CD14-positive monocyte (primary cell): ENCODE measurements around the gene USP3. TPM values are rescaled to one million over a fixed set of nuclear protein-coding genes. Genes with fewer than 3 reads are reported as not detected.
A peak's percentile ranks its signal among the peaks of the same experiment; 100 is the strongest.

Experiments
- DNase-seq, 3 donors: peaks; one replicate each; pipeline ENCODE4 v3.0.0-alpha.2; 2011 to 2022
- H2AFZ ChIP-seq: 2 replicates; pipeline ENCODE4 v1.6.0; 2012; ENCODE audit warnings: mild to moderate bottlenecking, low read depth, low read length, inconsistent platforms; ENCODE audit not compliant: insufficient read depth, poor library complexity, severe bottlenecking
- H3K27ac ChIP-seq, 2 donors: 1 replicate in 1 of 2; 2 replicates in 1 of 2; pipeline ENCODE4 v1.5.1; 2012 to 2013; ENCODE audit warnings: low read length in 2 of 2, control low read depth in 1 of 2, inconsistent platforms in 1 of 2, low read depth in 1 of 2, mild to moderate bottlenecking in 1 of 2
- H3K27me3 ChIP-seq, 2 donors: one replicate each; pipeline versions ENCODE4 v1.6.0 to v1.6.1; 2011 to 2013; ENCODE audit warnings: low read length in 2 of 2; ENCODE audit not compliant: control insufficient read depth in 2 of 2, insufficient read depth in 2 of 2
- H3K36me3 ChIP-seq, 2 donors: replicated peaks in 1 of 2; 1 replicate in 1 of 2; 2 replicates in 1 of 2; pipeline versions ENCODE4 v1.5.1 to v1.6.1; 2012 to 2013; ENCODE audit warnings: low read length in 2 of 2, control low read depth in 1 of 2, inconsistent platforms in 1 of 2, mild to moderate bottlenecking in 1 of 2; ENCODE audit not compliant: insufficient read depth in 2 of 2, control insufficient read depth in 1 of 2
- H3K4me1 ChIP-seq, 2 donors: 1 replicate in 1 of 2; 2 replicates in 1 of 2; pipeline versions ENCODE4 v1.5.1 to v1.6.1; 2012 to 2013; ENCODE audit warnings: low read length in 2 of 2, control low read depth in 1 of 2, inconsistent platforms in 1 of 2, mild to moderate bottlenecking in 1 of 2, moderate library complexity in 1 of 2; ENCODE audit not compliant: insufficient read depth in 2 of 2, control insufficient read depth in 1 of 2
- H3K4me2 ChIP-seq: replicated peaks from 2 replicates; pipeline ENCODE3; 2012; ENCODE audit warnings: low read length, moderate library complexity, mild to moderate bottlenecking; ENCODE audit not compliant: poor library complexity, severe bottlenecking; ENCODE audit errors: extremely low read depth
- H3K4me3 ChIP-seq, 3 experiments: fragments of 200-600 bp in 1 of 3; sonication (generic) in 1 of 3; replicated peaks in 1 of 3; 1 replicate in 2 of 3; 2 replicates in 1 of 3; pipeline ENCODE4 v1.5.1; 2011 to 2013; ENCODE audit warnings: low read length in 3 of 3, mild to moderate bottlenecking in 3 of 3, control low read depth in 2 of 3, low read depth in 2 of 3, inconsistent platforms in 1 of 3, moderate library complexity in 1 of 3
- H3K79me2 ChIP-seq: 2 replicates; pipeline ENCODE4 v1.6.0; 2012; ENCODE audit warnings: mild to moderate bottlenecking, control low read depth, inconsistent platforms, low read length, moderate library complexity; ENCODE audit not compliant: insufficient read depth
- H3K9ac ChIP-seq: 2 replicates; pipeline ENCODE4 v1.6.0; 2017; ENCODE audit warnings: low read length, mild to moderate bottlenecking; ENCODE audit not compliant: insufficient read depth, poor library complexity, severe bottlenecking
- H3K9me3 ChIP-seq, 2 donors: replicated peaks in 1 of 2; 1 replicate in 1 of 2; 2 replicates in 1 of 2; pipeline versions ENCODE4 v1.5.1 to v1.6.1; 2012 to 2013; ENCODE audit warnings: low read length in 2 of 2, control low read depth in 1 of 2; ENCODE audit not compliant: control insufficient read depth in 1 of 2, insufficient read depth in 1 of 2
- H4K20me1 ChIP-seq: 2 replicates; pipeline ENCODE4 v1.6.0; 2012; ENCODE audit warnings: mild to moderate bottlenecking, low read length, control low read depth, moderate library complexity; ENCODE audit not compliant: insufficient read depth
- H3K27ac Mint-ChIP-seq, 7 donors: one replicate each; pipeline ENCODE4 v1.8.0; 2020; ENCODE audit warnings: mild to moderate bottlenecking in 7 of 7, mixed read lengths in 7 of 7, moderate library complexity in 6 of 7, inconsistent platforms in 2 of 7
- H3K27me3 Mint-ChIP-seq, 3 donors: one replicate each; pipeline ENCODE4 v1.8.0; 2021 to 2022; ENCODE audit warnings: low read depth in 3 of 3, mild to moderate bottlenecking in 3 of 3, mixed read lengths in 3 of 3, moderate library complexity in 3 of 3, inconsistent platforms in 1 of 3
- H3K36me3 Mint-ChIP-seq, 2 donors: one replicate each; pipeline ENCODE4 v1.8.0; 2020; ENCODE audit warnings: mixed read lengths in 2 of 2, inconsistent platforms in 1 of 2, mild to moderate bottlenecking in 1 of 2
- H3K4me1 Mint-ChIP-seq: one replicate; pipeline ENCODE4 v1.8.0; 2020; ENCODE audit warnings: mild to moderate bottlenecking, mixed read lengths
- H3K4me3 Mint-ChIP-seq, 2 donors: one replicate each; pipeline ENCODE4 v1.8.0; 2020; ENCODE audit warnings: mild to moderate bottlenecking in 2 of 2, mixed read lengths in 2 of 2, moderate library complexity in 1 of 2
- H3K9me3 Mint-ChIP-seq, 7 donors: one replicate each; pipeline ENCODE4 v1.8.0; 2020 to 2022; ENCODE audit warnings: mixed read lengths in 7 of 7, mild to moderate bottlenecking in 6 of 7, moderate library complexity in 6 of 7, inconsistent platforms in 2 of 7
- CTCF ChIP-seq: fragments of 200-600 bp; IDR thresholded peaks from one replicate; pipeline ENCODE4 v1.8.0; 2022; ENCODE audit warnings: antibody characterized with exemption, mild to moderate bottlenecking
- WGBS: methylation state at CpG from one replicate; pipeline ENCODE4 v1.1.5; 2013; ENCODE audit warnings: missing lambda C conversion rate; ENCODE audit not compliant: insufficient coverage; 5-methylcytosine and 5-hydroxymethylcytosine counted together
- intact Hi-C, 2 donors: fragments of 100-400 bp; cut with micrococcal nuclease; formaldehyde crosslinking; loops; one replicate each; pipeline versions ENCODE4 v1.15.0 to v1.15.1; 2023
- polyA plus RNA-seq, 3 donors: library from polyadenylated mRNA; depleted of rRNA in 1 of 3; unstranded in 2 of 3; stranded (reverse) in 1 of 3; fragments of 300-500 nt in 2 of 3; fragments of >200 nt in 1 of 3; fragmentation: Illumina TruSeq in 2 of 3; gene quantifications; 1 replicate in 2 of 3; 2 replicates in 1 of 3; pipeline ENCODE4 v1.2.3, GENCODE V29; 2012 to 2021

USP3 gene
- polyA plus RNA-seq, 3 donors: 91.4 to 167 (median 122) TPM

GRCh38 chr15:63457379-63457778, 47.0 kb upstream of the USP3 start:
- peaks cover 20 to 32% of the 10 kb centered on the region in 2 donors for H3K4me1 ChIP-seq
- no peak overlapping the region for H3K9ac ChIP-seq
- no peaks in the 10 kb centered on the region for H4K20me1 ChIP-seq
- intact Hi-C loops: no loop called here
- Mint-ChIP-seq H3K4me1 (peaks cover 35% of the 10 kb centered on the region), H3K27me3 (peaks cover 0 to 1% (median 0%) of the 10 kb centered on the region in 3 donors), H3K4me3 (no peak overlapping the region), H3K9me3 (peaks cover 3 to 17% (median 9%) of the 10 kb centered on the region in 7 donors), H3K36me3 (no peaks in the 10 kb centered on the region), H3K27ac (peak overlapping the region in 1 of 7 donors; percentile 53)
- H3K27ac ChIP-seq: no peak overlapping the region
- WGBS: 95% methylated on average over 3 of the region's 5 CpGs
- H3K9me3 ChIP-seq: peaks cover 0 to 6% of the 10 kb centered on the region in 2 donors
- H3K4me3 ChIP-seq: no peak overlapping the region
- DNase-seq: no peak
- no peak overlapping the region for H3K4me2 ChIP-seq
- H2AFZ ChIP-seq: no peak overlapping the region
- H3K79me2 ChIP-seq: no peaks in the 10 kb centered on the region
- no peaks in the 10 kb centered on the region for H3K36me3 ChIP-seq
- no peak for TF ChIP-seq CTCF
- no peaks in the 10 kb centered on the region for H3K27me3 ChIP-seq

- H3K27me3 Mint-ChIP-seq: peaks cover 0 to 1% (median under 1%) of the 10 kb centered on the region in 3 donors
- no peak for TF ChIP-seq CTCF
- no peak overlapping the region for H2AFZ ChIP-seq
- H3K4me3 ChIP-seq: no peak overlapping the region
- H3K9me3 Mint-ChIP-seq: peaks cover 3 to 17% (median 9%) of the 10 kb centered on the region in 7 donors
- H3K4me1 Mint-ChIP-seq: peaks cover 33% of the 10 kb centered on the region
- peaks cover 20 to 32% of the 10 kb centered on the region in 2 donors for H3K4me1 ChIP-seq
- peak overlapping the region in 1 of 2 donors; percentile 47 for H3K27ac ChIP-seq
- intact Hi-C loops: no loop called here
- H3K36me3 ChIP-seq: no peaks in the 10 kb centered on the region
- WGBS: 96% methylated on average over 4 of the region's 5 CpGs
- H3K27ac Mint-ChIP-seq: peak overlapping the region in 2 of 7 donors; percentile 38 to 54
- no peak overlapping the region for H3K4me2 ChIP-seq
- peaks cover 0 to 6% of the 10 kb centered on the region in 2 donors for H3K9me3 ChIP-seq
- no peaks in the 10 kb centered on the region for H4K20me1 ChIP-seq
- no peaks in the 10 kb centered on the region for H3K27me3 ChIP-seq
- no peaks in the 10 kb centered on the region for H3K36me3 Mint-ChIP-seq
- no peak for DNase-seq
- H3K4me3 Mint-ChIP-seq: no peak overlapping the region
- no peaks in the 10 kb centered on the region for H3K79me2 ChIP-seq
- H3K9ac ChIP-seq: no peak overlapping the region
These were observed 46.4 kb upstream of the USP3 start for GRCh38 chr15:63458026-63458425.
